Measurements from ENCODE around the gene TTLL5. TPM values are rescaled to one million over a fixed set of nuclear protein-coding genes. Genes with fewer than 3 reads are reported as not detected.

The TTLL5 gene
- polyA plus RNA-seq, 1 of the 3 experiments (the other 2 are of a cell fraction), result 9.6 TPM

DNA sequence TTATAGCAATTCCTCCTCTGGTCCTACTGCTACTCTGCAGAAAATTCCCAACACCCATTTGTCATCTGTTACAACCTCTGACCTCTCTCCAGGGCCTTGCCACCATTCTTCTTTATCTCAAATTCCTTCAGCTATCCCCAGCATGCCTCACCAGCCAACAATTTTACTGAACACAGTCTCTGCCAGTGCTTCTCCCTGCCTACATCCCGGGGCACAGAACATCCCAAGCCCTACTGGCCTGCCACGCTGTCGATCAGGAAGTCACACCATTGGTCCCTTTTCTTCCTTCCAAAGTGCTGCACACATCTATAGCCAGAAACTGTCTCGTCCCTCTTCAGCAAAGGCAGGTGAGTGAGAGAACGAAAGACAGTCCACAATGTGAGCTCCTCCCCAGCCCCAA lies 122.1 kb downstream of the TTLL5 start:
- Histone ChIP-seq H3K9me2 (no peaks in the 10 kb centered on the region), H3K27me3 (ENCODE audit: insufficient read depth) (no peaks in the 10 kb centered on the region), H3K79me2 (ENCODE audit: insufficient read depth) (no peaks in the 10 kb centered on the region), H3K9ac (no peak overlapping the region), H3K4me1 (ENCODE audit: control insufficient read depth in 1 of 2, insufficient read depth in 2 of 2, low read depth in 1 of 2, low read length in 1 of 2) (no peaks in the 10 kb centered on the region), H3K4me2 (no peak overlapping the region), H3K4me3 (ENCODE audit: low read depth in 2 of 2, low read length in 1 of 2) (no peak overlapping the region), H3K36me3 (replicated peaks in 1 of 2; ENCODE audit: control insufficient read depth in 1 of 2, insufficient read depth in 2 of 2, low read length in 1 of 2) (peaks cover 53 to 63% of the 10 kb centered on the region in 2 experiments), H3F3A (replicated peaks; ENCODE audit: insufficient read depth) (peaks cover 9% of the 10 kb centered on the region), H4K20me1 (ENCODE audit: insufficient read depth) (no peaks in the 10 kb centered on the region), H2AFZ (ENCODE audit: low read depth) (no peak overlapping the region), H3K27ac (ENCODE audit: low read depth in 2 of 2, low read length in 1 of 2) (no peak overlapping the region), H3K9me3 (0 out of 2 replicates have a peak, but pooled peaks cover 1% of the 10 kb centered on the region)
- CTCF ChIA-PET, result interaction anchor here (0.6 to 1.2 kb wide), 2 partner anchors 9 to 152 kb away, joined by 3 to 4 read pairs; no protein-coding TSS in a partner anchor
- WGBS (ENCODE audit: low lambda C conversion rate), result 94% methylated on average over 5 of the region's 5 CpGs
- DNase-seq, result no peak
- POLR2A ChIA-PET, result no interaction called here
- no peak for TF ChIP-seq FOXJ3 (CRISPR knock-in tag; IDR thresholded peaks at IDR 0.05)
- no peak for TF ChIP-seq TAF1 (IDR thresholded peaks at IDR 0.05; ENCODE audit: borderline replicate concordance, low read depth, low read length)
- TF ChIP-seq, protein P1, sequence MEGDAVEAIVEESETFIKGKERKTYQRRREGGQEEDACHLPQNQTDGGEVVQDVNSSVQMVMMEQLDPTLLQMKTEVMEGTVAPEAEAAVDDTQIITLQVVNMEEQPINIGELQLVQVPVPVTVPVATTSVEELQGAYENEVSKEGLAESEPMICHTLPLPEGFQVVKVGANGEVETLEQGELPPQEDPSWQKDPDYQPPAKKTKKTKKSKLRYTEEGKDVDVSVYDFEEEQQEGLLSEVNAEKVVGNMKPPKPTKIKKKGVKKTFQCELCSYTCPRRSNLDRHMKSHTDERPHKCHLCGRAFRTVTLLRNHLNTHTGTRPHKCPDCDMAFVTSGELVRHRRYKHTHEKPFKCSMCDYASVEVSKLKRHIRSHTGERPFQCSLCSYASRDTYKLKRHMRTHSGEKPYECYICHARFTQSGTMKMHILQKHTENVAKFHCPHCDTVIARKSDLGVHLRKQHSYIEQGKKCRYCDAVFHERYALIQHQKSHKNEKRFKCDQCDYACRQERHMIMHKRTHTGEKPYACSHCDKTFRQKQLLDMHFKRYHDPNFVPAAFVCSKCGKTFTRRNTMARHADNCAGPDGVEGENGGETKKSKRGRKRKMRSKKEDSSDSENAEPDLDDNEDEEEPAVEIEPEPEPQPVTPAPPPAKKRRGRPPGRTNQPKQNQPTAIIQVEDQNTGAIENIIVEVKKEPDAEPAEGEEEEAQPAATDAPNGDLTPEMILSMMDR (IDR thresholded peaks at IDR 0.05), result no peak
- TF ChIP-seq RCOR1 (IDR thresholded peaks at IDR 0.05; ENCODE audit: low read length), result no peak
- no peak for TF ChIP-seq TCF12 (IDR thresholded peaks at IDR 0.05)
- TF ChIP-seq GABPA (IDR thresholded peaks at IDR 0.05; ENCODE audit: low read depth), result no peak

DNA sequence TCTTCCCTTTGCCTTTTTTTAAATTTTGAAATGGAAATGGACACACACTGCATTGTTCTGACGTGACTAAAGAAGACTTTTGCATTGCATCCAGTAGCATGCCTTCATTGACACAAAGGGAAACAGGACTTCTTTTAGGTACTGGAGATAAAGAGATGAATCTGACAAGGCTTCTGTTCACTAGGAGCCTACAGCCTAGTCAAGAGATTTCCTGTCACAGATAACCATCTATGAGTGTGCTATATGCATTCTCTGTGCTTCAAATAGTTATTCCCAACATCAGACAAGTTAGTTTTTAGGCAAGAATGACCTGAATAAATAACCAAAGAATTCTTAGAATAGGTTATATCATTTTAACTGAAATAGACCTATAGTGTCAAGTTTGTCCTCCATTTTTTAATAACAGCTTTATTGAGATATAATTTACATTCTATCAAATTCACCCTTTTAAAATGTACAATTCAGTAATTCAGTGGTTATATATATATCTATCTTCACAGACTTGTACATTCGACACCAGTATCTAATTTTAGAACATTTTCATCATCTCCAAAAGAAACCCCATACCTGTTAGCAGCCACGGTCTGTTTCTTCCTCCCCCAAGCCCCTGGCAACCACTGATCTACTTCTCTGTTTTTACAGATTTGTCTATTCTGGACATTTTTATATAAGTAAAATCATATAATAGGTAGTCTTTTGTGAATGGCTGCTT lies 122.7 kb downstream of the TTLL5 start:
- 95% methylated on average over 3 of the region's 3 CpGs for WGBS (ENCODE audit: low lambda C conversion rate)
- Histone ChIP-seq H3K4me3 (ENCODE audit: low read depth in 2 of 2, low read length in 1 of 2) (no peak overlapping the region), H3K4me1 (ENCODE audit: control insufficient read depth in 1 of 2, insufficient read depth in 2 of 2, low read depth in 1 of 2, low read length in 1 of 2) (no peaks in the 10 kb centered on the region), H2AFZ (ENCODE audit: low read depth) (no peak overlapping the region), H3K9ac (no peak overlapping the region), H3K36me3 (replicated peaks in 1 of 2; ENCODE audit: control insufficient read depth in 1 of 2, insufficient read depth in 2 of 2, low read length in 1 of 2) (peaks cover 59 to 63% of the 10 kb centered on the region in 2 experiments), H3K9me2 (no peaks in the 10 kb centered on the region), H3F3A (replicated peaks; ENCODE audit: insufficient read depth) (peaks cover 15% of the 10 kb centered on the region), H3K9me3 (peaks cover 7% of the 10 kb centered on the region; the same call in 1 of the 2 replicates), H3K4me2 (no peak overlapping the region), H3K27me3 (ENCODE audit: insufficient read depth) (no peaks in the 10 kb centered on the region), H3K79me2 (ENCODE audit: insufficient read depth) (no peaks in the 10 kb centered on the region), H3K27ac (ENCODE audit: low read depth in 2 of 2, low read length in 1 of 2) (no peak overlapping the region), H4K20me1 (ENCODE audit: insufficient read depth) (no peaks in the 10 kb centered on the region)
- ChIA-PET CTCF (interaction anchor here (1.2 kb wide), 1 partner anchor 10 kb away, joined by 4 read pairs; no protein-coding TSS in a partner anchor), POLR2A (no interaction called here)
- TF ChIP-seq NRF1 (IDR thresholded peaks at IDR 0.05; ENCODE audit: low read depth, low read length), result no peak
- no peak for DNase-seq

- Histone ChIP-seq H3K36me3 (replicated peaks in 1 of 2; ENCODE audit: control insufficient read depth in 1 of 2, insufficient read depth in 2 of 2, low read length in 1 of 2) (peaks cover 64 to 65% of the 10 kb centered on the region in 2 experiments), H3K4me1 (ENCODE audit: control insufficient read depth in 1 of 2, insufficient read depth in 2 of 2, low read depth in 1 of 2, low read length in 1 of 2) (no peaks in the 10 kb centered on the region), H3K27ac (ENCODE audit: low read depth in 2 of 2, low read length in 1 of 2) (no peak overlapping the region), H3K9me2 (no peaks in the 10 kb centered on the region), H3K9ac (no peak overlapping the region), H3K4me3 (ENCODE audit: low read depth in 2 of 2, low read length in 1 of 2) (no peak overlapping the region), H4K20me1 (ENCODE audit: insufficient read depth) (no peaks in the 10 kb centered on the region), H3K27me3 (ENCODE audit: insufficient read depth) (no peaks in the 10 kb centered on the region), H3K79me2 (ENCODE audit: insufficient read depth) (no peaks in the 10 kb centered on the region), H2AFZ (ENCODE audit: low read depth) (no peak overlapping the region), H3K4me2 (no peak overlapping the region), H3F3A (replicated peaks; ENCODE audit: insufficient read depth) (peaks cover 19% of the 10 kb centered on the region), H3K9me3 (peaks cover 11% of the 10 kb centered on the region; the same call in 1 of the 2 replicates)
- 94% methylated on average over 3 of the region's 3 CpGs for WGBS (ENCODE audit: low lambda C conversion rate)
- CTCF ChIA-PET, result no interaction called here
- TF ChIP-seq IRF3 (IDR thresholded peaks at IDR 0.05; ENCODE audit: low read depth, low read length) (no peak), SIN3A (IDR thresholded peaks at IDR 0.05; ENCODE audit: borderline replicate concordance, low read depth, low read length) (no peak), GATA2 (CRISPR knock-in tag; IDR thresholded peaks at IDR 0.05) (no peak), MAX (IDR thresholded peaks at IDR 0.05; ENCODE audit: low read depth) (no peak), EP300 (IDR thresholded peaks at IDR 0.05; ENCODE audit: borderline replicate concordance in 1 of 2, low read depth in 1 of 2, low read length in 1 of 2) (no peak), CHD2 (IDR thresholded peaks at IDR 0.05; ENCODE audit: low read length, partially characterized antibody) (no peak), TEAD4 (IDR thresholded peaks at IDR 0.05; ENCODE audit: borderline replicate concordance, insufficient read depth) (no peak), POLR2AphosphoS5 (IDR thresholded peaks at IDR 0.05; ENCODE audit: low read depth, low read length) (no peak)
- TF ChIP-seq, protein P2, sequence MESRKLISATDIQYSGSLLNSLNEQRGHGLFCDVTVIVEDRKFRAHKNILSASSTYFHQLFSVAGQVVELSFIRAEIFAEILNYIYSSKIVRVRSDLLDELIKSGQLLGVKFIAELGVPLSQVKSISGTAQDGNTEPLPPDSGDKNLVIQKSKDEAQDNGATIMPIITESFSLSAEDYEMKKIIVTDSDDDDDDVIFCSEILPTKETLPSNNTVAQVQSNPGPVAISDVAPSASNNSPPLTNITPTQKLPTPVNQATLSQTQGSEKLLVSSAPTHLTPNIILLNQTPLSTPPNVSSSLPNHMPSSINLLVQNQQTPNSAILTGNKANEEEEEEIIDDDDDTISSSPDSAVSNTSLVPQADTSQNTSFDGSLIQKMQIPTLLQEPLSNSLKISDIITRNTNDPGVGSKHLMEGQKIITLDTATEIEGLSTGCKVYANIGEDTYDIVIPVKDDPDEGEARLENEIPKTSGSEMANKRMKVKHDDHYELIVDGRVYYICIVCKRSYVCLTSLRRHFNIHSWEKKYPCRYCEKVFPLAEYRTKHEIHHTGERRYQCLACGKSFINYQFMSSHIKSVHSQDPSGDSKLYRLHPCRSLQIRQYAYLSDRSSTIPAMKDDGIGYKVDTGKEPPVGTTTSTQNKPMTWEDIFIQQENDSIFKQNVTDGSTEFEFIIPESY (IDR thresholded peaks at IDR 0.05; ENCODE audit: borderline replicate concordance, low read depth), result no peak
- POLR2A ChIA-PET, result no interaction called here
- no peak for DNase-seq
These were observed 123.3 kb downstream of the TTLL5 start for GRCh38 chr14:75784314-75784686.

Data from SK-N-SH (cell line).